HG02642 (cell line): ENCODE measurements around the gene RAB31.
"Not testable (repeated sequence)": the region's sequence is repeated elsewhere in the genome, so short reads cannot be mapped to it uniquely, and the experiment has no call there.

Experiments used
- ATAC-seq: cut with Tn5 transposase; IDR thresholded peaks from one replicate; pipeline ENCODE4 v1.9.1; 2021; ENCODE audit warnings: mild to moderate bottlenecking; ENCODE audit not compliant: unreplicated experiment, poor library complexity

RAB31 gene

DNA sequence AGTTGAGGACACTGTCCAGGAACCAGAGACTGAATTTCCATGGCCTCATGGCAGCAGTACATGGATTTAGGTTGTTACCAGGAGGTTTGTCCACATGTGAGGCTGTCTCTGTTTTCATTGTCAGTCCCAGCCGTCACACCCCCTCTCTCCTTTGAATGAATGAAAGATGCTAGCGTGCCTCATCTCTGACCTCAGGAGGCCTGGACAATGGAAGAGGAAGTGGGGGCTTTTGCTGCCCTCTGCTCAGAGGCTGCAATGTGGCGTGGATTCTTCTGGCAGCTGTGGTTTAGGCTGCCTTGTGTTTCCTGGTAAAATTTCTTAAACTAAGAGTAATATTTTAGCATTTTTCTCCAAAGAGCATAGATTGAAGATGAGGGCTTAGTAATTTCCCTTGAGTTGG is 47.5 kb downstream of the RAB31 start:
- no peak for ATAC-seq

DNA sequence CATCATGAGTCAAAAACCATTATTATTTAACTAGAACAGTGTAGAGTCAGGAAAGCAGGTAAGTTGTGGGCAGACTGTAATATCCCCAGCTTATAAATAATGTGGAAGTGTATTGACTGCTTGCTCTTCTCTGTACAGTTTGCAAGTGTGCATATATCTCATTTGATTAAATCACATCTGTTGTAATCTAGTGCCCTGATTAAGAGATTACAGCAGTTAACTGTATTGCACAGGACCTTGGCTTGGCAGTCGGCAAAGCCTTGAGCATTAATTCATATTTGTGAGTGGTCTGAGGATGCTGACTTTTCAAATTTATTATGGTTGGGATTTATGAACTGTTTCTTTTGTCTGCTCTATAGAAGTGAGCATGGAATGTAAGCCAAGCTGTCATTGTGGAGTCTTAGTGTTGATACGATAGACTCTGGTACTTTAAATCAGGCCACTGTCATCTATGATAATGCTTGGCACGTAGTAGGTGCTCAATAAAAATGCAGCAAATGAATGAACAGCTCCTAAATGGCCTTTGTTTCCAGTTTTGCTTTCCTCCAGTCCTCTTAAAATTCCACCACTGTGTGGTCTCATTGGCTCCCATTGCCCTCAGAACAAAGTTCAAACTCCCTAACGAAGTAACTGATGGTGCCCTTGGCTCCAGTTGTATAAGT is 48.3 kb downstream of the RAB31 start:
- no peak for ATAC-seq

DNA sequence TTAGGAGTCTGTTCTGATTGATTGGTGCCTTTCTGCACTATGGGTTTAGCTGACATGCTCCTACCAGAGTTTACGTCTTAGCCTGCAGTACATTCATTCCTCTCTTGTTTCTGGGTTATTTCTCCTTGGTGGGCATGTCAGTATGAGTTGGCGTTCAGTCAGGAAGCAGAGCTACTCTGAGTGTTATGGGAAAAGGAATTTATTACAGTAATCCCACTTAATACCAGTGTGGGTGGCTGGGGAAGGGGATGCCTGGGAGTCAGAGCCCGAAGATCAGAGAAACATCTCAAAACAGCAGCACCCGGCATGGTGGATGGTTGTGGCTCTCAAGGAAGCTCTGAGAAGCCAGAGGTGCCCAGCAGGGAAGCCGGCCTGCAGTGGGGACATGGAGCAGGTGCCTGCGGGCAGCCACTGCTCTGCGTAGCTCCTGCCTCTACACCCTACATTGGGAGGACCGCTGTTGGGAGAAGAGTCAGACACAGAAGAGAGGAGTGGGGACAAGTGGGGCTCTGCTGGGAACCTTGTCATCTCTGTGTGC is 48.9 kb downstream of the RAB31 start:
- no peak for ATAC-seq

DNA sequence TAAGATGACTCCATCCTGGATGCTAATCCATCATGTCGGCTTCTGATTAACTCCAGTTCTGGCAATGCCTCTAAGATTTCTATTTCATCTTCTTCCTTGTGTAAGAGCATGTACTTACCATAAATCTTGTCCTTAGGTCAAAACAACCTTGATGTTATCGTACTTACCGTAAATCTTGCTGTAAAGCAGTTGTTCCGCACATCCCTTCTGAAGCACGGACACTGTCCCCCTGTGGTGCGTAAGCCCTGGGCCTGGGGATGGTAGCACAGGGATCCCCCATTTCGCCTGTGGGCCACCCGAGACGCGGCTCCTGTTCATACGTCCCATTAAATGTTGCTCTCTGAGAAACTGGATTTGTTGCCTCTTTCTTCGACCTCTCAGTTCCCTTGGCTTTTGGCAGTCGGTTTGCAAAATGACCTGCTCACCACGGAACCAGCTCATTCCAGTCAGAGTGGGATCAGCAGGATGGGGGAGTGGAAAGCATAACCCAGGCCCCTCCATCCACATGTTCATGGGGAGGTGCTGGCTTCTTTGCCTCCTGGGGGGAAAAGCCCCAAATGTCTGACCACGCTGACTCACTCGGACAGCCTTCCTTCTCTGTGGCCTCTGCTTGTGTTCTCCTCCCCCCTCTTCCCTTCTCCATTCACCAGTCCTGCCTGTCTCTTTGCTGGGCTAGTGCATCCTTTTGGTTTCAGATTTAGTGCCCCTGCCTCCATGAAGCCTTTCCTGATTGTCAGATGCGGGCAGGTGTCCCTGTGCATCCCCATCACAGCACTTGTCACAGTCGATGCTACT is 49.9 kb downstream of the RAB31 start:
- no peak for ATAC-seq

DNA sequence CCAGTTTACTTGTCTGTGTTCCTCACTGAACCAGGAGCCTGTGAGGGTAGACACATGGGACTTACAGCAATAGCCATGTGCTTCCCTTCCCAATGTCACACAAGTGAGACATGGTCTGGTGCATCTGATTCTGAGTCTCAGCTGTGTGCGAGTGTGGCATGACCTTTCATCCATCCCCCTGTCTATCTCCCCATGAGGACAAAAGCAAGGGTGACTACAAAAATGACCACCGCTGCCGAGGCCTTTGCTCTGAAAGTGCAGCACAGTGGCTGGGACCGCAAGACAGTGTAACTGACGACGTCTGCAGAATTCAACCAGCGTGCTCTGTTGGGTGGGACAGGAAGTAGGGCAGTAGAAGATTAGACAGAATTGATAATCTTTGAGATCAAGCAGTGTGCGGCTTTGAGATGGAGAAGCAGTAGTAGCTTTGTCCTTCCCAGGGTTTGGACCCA is 50.5 kb downstream of the RAB31 start:
- no peak for ATAC-seq

DNA sequence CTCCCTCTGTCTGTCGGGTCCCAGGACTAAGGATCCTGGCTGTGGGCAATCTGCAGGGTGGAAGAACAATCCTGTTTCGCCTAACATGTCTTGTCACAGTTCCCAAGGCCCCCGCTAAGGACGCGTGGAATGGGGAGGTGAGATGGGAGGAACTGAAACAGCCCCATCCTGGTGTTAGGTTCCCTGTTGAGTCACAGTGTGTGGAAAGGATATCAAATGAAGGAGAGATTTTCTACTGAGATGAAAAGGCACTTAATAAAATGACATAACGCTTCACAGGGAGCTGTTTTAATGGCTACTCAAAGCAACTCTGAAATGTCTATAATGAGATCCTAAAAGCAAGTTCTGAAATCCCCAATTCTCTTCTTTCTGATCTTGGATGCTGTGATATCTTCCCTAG is 52.5 kb downstream of the RAB31 start:
- no peak for ATAC-seq

DNA sequence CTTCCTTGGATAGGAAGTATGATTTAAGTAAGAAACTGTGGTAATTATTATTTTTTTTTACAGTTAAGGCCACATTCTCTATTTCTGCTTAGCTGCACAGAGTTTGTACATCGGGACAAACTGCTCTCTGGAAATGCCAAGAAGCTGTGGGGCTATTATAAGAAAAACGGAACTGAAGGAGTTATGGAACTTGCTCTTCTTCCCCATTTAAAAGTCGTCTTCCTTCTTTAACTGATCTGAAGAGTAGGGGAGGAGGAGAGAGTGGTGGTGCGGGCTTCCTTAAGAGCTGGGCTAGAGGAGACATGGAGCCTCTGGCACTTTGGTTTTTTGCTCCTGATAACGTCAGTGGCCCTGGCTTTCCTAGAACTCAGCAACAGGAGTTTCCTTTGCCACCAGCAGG is 54.4 kb downstream of the RAB31 start:
- ATAC-seq = no peak

DNA sequence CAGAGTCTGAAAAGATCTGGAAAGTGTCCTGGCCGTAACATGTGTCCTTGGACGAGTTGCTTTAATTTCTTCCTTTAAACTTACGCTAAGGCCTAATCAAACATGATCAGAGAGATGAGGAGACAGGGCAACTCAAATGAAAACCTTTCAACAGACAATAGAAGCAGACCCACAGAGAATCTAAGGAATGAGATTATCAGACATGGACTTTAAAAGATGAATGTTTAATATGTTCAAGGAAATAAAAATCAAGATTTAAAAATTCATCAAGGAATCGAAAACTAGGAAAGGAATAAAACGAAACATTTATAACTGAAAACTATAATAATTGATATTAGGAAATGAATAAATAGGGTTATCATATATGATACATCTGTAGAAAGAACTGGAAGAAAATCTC is 55.1 kb downstream of the RAB31 start:
- ATAC-seq = no peak

DNA sequence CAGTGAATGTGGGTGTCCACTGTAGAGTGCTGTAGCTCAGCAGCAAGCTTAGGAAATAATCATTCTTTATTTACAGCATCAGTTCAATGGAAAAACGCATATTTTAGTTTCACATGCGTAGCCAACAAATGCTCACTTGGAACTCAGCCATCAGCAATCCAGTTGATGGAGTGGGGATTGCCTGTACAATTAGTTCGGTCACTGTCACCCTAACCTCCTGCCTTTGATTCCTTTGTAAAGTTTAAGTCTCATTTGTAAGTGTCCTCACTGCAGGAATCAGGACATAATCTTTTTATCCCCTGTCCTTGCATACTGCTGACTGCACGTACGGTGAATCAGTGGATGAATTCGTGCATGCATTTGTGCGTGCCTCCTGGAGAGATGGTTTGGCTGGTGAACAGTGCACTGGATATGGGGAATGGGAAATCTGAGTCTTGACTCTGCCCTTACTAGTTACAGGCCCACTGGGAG is 55.9 kb downstream of the RAB31 start:
- ATAC-seq = no peak

DNA sequence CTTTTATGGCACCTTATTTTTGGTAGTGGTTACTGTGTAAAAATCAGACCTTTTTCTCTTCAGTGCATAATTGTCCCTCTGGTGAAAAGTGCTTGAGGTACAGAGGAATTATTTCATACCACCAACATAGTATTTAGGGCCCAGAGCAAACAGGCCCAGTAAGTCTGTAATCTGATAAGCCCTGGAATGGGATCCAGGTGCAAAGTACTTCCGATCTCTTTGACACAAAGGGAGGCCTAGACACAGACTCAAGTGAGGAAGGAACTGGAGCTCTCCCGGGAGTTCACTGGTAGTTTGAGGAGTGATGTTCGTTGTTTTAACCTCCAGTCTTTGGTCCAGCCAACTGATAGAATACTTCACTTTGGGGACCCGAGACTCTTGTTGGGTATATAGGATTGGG is 57.4 kb downstream of the RAB31 start:
- ATAC-seq = no peak

DNA sequence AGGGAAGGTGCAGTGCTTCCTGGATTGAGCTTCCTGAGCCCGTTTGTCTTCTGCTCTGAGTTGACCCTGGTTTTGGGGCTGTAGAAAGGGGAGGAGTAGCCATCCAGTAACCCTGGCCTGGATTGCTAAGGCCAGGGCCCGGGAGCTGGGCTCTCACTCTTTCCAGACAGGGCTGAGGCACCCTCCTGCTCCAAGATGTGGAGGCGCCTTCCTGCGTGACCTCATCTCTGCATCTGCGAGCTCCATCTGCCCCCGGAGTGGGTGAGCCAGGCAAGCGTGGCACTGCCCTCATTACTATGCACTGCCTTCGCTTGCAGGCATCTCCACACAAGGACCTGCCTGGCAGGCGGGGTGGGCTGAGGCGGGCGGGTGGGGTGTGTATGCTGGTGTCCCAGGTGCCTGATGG is 58.0 kb downstream of the RAB31 start:
- ATAC-seq = no peak

DNA sequence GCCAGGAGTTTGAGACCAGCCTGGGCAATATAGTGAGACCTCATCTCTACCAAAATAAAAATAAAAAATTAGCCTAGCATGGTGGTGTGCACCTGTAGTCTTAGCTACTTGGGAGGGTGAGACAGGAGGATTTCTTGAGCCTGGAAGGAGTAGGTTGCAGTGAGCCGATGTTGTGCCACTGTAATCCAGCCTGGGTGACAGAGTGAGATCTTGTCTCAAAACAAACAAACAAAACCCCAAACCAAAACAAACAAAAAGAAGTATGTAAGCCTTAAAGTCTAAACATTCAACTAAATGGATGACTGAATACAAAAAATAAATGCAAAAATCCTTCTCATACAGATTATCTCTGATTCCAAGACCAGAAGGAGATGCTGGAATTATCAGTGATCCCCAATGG is 58.6 kb downstream of the RAB31 start:
- ATAC-seq = no peak

DNA sequence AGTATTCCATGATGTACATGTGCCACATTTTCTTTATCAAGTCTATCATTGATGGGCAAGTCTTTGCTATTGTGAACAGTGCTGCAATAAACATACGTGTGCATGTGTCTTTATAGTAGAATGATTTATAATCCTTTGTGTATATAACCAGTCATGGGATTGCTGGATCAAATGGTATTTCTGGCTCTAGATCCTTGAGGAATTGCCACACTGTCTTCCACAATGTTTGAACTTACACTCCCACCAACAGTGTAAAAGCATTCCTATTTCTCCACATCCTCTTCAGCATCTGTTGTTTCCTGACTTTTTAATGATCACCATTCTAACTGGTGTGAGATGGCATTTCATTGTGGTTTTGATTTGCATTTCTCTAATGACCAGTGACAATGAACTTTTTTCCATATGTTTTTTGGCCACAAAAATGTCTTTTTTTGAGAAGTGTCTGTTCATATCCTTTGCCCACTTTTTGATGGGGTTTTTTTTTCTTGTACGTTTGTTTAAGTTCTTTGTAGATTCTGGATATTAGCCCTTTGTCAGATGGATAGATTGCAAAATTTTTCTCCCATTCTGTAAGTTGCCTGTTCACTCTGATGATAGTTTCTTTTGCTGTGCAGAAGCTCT is 60.1 kb downstream of the RAB31 start:
- not testable (repeated sequence) for ATAC-seq

DNA sequence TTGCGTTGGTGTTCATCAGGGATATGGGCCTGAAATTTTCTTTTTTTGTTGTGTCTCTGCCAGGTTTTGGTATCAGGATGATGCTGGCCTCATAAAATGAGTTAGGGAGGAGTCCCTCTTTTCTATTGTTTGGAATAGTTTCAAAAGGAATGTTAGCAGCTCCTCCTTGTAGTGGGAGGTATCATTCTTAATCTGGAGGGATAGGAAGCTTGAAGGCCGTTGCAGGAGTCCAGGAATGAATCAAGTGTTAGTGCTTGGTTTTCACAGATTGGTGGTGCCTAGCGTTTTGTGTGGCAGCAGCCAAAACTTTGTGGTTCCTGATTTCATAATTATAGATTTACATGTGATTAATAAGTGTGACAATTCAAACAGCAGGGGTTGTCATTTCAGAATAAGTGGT is 62.0 kb downstream of the RAB31 start:
- not testable (repeated sequence) for ATAC-seq

DNA sequence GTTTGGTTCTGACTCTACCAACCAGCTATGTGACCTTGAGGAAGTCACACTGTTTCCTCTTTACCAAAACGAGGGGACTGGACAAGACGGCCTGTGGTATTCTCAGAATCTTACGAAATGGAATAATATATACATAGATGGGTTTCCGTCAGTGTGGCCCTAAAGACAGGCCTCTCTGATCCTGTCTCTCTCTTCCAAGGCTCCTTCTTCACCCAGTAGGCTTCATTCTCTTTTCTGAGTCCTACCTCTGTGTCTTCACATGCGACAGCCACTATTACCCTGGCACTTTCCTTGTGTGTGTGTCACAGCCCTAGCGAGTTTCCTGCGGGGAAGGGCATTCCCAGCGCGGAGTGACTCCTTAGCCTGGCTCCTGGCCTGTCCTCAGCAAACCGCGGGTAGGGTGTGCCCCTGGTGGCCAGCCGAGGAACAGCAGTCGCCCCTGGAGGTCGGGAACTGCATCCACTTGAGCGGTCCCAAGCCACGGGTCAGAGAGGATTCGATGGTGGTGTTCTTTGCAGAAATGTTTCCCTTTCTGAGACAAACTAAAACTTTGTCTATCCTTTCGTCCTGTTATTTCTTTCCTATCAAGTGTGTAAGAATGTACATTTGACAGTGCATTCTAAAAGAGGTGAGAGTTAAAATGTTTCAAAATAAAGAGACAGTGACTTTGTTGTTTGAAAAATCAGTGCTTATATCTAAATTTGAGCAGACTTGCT is 63.3 kb downstream of the RAB31 start:
- ATAC-seq = peak; percentile 84

DNA sequence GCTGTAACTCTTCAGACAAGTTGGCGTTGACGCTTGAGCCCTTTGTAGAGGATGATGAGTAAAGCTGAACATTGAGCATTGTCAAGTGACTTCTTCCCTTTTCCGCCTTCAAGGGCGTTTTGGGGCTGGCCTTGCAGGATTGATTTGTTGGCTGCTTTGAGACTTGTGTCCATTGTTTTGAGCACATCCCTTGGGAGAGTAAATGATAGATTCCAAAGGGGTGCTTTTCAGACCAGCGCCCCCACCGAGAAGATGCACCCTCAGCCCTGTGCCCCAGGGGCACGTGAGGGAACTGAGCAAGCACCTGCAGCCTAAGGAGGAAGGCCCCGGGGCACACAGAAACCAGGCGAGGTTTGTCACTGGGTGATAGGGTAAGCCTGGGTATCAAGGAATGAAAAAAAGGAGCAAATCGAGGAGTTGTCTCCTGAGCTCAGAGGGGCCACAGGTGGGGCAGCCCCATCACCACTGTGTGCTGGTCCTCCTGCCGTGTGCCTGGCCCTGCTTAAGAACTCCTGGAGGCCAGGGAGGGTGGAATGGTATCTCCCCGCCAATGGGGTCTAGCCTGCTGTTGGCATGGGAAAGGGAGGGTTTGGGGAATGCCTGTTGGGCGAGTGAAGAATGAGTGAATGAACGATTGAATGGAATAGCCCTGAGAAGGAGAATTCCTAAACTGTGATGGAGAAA is 64.0 kb downstream of the RAB31 start:
- ATAC-seq = no peak

DNA sequence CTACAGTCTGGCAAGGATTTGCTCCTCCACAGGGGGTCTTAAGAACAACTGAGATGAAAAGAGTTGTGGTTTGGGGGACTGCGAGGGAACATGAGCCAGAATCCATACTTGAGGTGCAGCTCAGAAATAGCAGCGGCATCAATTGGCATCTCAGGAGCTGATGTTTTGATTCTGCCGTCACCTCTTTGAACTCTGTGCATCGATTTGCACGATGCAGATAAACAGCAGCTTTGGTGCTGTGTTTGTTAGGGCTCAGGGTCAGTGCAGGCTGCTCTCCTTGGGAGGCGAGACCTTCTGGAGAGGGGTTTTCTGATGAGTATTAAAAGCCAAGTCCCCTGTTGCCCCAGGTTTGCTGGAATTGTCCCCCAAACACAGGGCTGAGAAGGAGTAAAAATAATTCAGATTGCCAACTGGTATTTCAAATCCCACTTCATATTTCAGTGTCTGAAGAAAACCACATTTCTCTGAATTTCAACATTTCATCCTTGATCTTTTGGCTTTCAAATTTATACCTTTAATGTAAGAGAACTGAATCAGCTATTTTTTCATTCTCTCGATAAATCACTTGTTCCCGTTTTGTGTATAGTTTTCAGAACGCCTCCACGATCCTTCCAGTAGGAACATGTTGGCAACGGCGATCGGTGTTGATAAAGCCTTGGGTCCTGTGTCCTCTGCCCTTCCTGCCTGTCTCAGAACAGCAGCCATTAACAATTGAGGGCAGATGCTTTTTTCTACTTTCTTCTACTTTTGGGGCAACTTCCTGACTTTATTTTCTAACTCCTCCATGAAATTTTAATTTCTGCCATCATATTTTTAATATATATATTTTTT is 65.0 kb downstream of the RAB31 start:
- ATAC-seq = no peak

DNA sequence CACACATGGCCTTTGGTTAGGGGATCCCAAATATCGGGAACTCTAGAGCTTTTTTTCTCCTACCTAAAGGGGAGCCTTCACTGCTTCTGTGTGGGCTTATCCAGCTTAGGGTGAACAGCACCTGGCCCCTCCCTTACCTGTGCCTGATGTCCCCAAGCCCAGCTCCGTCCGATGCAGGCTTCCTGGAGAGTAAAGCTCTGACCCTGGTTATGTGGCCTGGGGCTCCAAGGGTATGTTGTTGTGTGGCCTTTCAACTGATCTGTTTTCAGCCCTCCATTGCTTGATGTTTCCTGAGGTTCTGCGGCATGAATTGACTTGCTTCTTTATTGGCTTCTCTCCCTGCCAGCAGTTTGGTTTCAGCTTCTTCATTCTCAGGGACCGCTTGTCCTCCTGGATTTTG is 66.0 kb downstream of the RAB31 start:
- ATAC-seq = no peak

DNA sequence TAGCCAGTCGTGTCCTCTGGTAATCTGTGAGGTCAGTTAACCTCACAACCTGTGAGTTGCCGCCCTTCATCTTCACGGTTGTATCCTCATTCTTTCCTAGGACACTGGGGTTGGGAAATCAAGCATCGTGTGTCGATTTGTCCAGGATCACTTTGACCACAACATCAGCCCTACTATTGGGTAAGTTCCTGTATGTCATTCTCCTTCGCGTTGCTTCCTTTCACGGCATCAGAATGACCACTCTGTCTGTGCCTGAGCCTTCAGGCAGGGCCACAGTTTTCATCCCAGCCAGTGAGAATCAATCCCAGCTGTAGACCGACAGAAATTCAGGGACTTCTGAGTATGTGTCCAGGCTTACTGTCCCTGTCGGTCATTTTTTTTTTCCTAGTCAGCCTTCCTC is 67.1 kb downstream of the RAB31 start:
- no peak for ATAC-seq
